ENCODE results near the gene CCDC15. TPM values are rescaled to one million over a fixed set of nuclear protein-coding genes. Genes with fewer than 3 reads are reported as not detected.
"Not testable (repeated sequence)": the region's sequence is repeated elsewhere in the genome, so short reads cannot be mapped to it uniquely, and the experiment has no call there.

The CCDC15 gene
- total RNA-seq, 4 donors from 2014 or later: 0.10 to 0.16 TPM; not detected in 2

DNA sequence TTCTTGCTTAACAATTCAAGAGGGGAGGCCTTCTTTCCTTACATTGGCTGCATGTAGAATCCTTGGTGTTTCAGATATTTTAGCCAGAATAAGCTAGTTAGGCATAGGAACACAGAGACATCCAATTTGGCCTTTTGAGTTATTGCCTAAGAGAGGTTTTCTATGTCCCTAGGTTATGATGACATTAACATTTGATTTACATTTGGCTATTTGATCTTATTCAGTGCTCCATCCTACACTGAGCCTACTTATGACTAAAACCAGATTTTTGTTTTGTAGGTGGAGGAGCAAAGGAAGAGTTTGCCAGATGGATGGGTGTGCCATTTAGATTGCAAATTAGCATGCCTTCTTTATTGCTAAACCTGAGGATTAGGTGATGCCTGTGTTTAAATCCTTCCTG lies 98.0 kb downstream of the CCDC15 start:
- no peaks in the 10 kb centered on the region for H3K27me3 ChIP-seq
- TF ChIP-seq POLR2A (IDR thresholded peaks at IDR 0.05): no peak
- TF ChIP-seq, protein P1, sequence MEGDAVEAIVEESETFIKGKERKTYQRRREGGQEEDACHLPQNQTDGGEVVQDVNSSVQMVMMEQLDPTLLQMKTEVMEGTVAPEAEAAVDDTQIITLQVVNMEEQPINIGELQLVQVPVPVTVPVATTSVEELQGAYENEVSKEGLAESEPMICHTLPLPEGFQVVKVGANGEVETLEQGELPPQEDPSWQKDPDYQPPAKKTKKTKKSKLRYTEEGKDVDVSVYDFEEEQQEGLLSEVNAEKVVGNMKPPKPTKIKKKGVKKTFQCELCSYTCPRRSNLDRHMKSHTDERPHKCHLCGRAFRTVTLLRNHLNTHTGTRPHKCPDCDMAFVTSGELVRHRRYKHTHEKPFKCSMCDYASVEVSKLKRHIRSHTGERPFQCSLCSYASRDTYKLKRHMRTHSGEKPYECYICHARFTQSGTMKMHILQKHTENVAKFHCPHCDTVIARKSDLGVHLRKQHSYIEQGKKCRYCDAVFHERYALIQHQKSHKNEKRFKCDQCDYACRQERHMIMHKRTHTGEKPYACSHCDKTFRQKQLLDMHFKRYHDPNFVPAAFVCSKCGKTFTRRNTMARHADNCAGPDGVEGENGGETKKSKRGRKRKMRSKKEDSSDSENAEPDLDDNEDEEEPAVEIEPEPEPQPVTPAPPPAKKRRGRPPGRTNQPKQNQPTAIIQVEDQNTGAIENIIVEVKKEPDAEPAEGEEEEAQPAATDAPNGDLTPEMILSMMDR (IDR thresholded peaks at IDR 0.05 in 4 of 5, conservative IDR thresholded peaks at IDR 0.05 in 1 of 5): no peak
- no peak for ATAC-seq
- H3K36me3 ChIP-seq: no peaks in the 10 kb centered on the region
- H3K9me3 ChIP-seq: no peaks in the 10 kb centered on the region
- DNase-seq: no peak
- in situ Hi-C loops (cut with MboI; ENCODE audit: low sequenced_read_pairs in 4 of 4) (no loop called here), intact Hi-C loops (cut with DNase I; ENCODE audit: low total_unique reads) (no loop called here)
- no peaks in the 10 kb centered on the region for H3K4me1 ChIP-seq
- H3K27ac ChIP-seq: no peak overlapping the region
- H3K4me3 ChIP-seq: no peak overlapping the region

DNA sequence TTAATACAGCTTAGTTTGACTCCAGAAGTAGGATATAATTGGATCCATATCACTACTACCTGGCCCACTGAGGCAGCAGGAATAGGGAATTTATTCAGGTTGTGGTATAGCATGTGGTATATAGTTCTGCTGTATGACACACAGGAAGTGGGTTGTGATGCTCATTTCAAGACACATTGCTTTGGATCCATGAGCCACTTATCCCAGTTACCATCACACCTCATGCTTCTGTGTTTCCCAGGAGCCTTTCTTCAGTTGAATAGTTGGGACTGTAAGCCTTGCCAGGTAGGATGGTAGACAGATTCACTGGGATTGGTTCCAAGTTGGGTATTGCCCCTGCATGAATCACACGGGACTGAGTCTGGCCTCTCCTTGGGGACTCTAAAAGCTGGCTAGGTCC lies 99.2 kb downstream of the CCDC15 start:
- Histone ChIP-seq H3K4me3 (no peak overlapping the region), H3K27me3 (no peaks in the 10 kb centered on the region), H3K9me3 (no peaks in the 10 kb centered on the region), H3K4me1 (no peaks in the 10 kb centered on the region), H3K27ac (no peak overlapping the region), H3K36me3 (no peaks in the 10 kb centered on the region)
- DNase-seq (no peak), ATAC-seq (no peak)
- in situ Hi-C loops (cut with MboI; ENCODE audit: low sequenced_read_pairs in 4 of 4) (no loop called here), intact Hi-C loops (cut with DNase I; ENCODE audit: low total_unique reads) (no loop called here)
- TF ChIP-seq, protein P1 (IDR thresholded peaks at IDR 0.05 in 4 of 5, conservative IDR thresholded peaks at IDR 0.05 in 1 of 5): no peak
- TF ChIP-seq POLR2A (IDR thresholded peaks at IDR 0.05): no peak

DNA sequence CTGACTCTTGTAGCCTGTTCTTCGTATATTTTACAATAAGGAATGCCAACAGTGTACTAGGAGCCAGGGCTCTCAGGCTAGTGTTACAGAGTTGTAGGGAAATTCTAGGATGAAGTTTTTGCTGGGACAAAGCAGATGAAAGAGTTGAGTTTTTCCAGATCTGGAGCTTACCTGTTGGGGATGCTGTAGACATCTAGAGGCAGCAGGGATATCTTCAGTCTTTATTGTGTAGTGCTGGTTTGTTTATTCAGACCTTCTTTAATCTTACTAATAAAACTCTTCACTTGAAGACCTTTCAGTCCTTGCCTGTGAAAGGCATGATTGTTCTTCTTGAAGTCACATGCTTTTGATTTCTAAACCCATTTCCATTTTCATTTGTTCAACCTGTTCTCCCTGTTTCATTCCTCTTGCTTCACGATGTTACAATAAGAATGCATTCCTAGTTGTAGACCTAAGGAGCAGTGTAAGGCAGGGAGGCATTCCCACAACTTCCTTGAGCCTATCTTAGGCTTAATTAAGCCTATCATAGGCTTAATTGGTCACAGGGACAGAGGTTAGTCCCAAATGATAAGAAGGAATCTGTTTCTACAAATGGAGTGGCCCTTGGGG lies 101.2 kb downstream of the CCDC15 start:
- no peak for TF ChIP-seq POLR2A (IDR thresholded peaks at IDR 0.05)
- TF ChIP-seq, protein P1 (IDR thresholded peaks at IDR 0.05 in 4 of 5, conservative IDR thresholded peaks at IDR 0.05 in 1 of 5): no peak

DNA sequence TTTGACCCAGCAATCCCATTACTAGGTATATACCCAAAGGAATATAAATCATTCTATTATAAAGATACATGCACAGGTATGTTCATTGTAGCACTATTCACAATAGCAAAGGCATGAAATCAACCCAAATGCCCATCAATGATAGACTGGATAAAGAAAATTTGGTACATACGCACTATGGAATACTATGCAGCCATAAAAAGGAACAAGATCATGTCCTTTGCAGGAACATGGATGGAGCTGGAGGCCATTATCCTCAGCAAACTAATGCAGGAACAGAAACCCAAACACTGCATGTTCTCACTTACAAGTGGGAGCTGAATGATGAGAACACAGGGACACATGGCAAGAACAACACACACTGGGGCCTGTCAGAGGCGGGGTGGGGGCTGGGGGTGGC lies 102.1 kb downstream of the CCDC15 start:
- H3K27me3 ChIP-seq; H3K4me1 ChIP-seq; H3K27ac ChIP-seq; H3K4me3 ChIP-seq; H3K36me3 ChIP-seq; H3K9me3 ChIP-seq; in situ Hi-C loops (cut with MboI; ENCODE audit: low sequenced_read_pairs in 4 of 4); intact Hi-C loops (cut with DNase I; ENCODE audit: low total_unique reads); ATAC-seq; DNase-seq: not testable (repeated sequence)

More for the DNA sequence above, 101.2 kb downstream of the CCDC15 start:
- Histone ChIP-seq H3K36me3 (no peaks in the 10 kb centered on the region), H3K4me3 (no peak overlapping the region), H3K27ac (no peak overlapping the region), H3K9me3 (no peaks in the 10 kb centered on the region), H3K4me1 (no peaks in the 10 kb centered on the region), H3K27me3 (no peaks in the 10 kb centered on the region)
- DNase-seq: no peak
- intact Hi-C loops (cut with DNase I; ENCODE audit: low total_unique reads): no loop called here
- in situ Hi-C loops (cut with MboI; ENCODE audit: low sequenced_read_pairs in 4 of 4): no loop called here
- ATAC-seq: no peak

DNA sequence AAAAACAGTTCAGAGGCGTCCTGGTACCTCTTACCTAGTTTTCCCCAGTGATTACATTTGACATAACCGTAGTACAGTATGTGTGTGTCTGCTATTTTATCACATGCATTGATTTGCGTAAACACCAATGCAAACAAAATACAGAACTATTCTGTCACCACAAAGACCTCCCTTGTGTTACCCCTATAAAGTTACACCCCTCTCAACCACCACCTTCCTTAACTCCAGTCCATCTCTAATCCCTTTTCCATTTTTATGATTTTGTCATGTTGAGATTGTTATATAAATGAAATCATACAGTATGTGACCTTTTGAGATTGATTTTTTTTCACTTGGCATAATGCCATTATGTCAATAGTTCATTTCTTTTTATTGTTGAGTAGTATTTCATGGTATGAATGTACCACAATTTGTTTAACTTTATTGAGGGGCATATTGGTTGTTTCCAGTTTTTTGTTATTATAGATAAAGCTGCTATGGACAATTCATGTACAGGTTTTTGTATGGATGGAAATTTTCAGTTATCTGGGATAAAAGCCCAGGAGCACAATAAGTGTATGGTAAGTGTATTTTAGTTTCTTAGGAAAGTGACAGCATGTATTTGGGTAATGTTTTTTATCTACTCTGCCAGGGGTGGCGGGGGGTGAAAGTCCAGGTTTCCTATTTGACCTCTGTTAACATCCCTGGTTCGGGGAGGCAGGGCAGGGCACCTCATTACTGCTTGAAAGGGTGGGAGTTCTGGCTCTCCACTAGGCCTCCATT lies 103.1 kb downstream of the CCDC15 start:
- DNase-seq (no peak), ATAC-seq (no peak)
- Histone ChIP-seq H3K4me1 (no peaks in the 10 kb centered on the region), H3K36me3 (no peaks in the 10 kb centered on the region), H3K9me3 (no peaks in the 10 kb centered on the region), H3K4me3 (no peak overlapping the region), H3K27me3 (no peaks in the 10 kb centered on the region), H3K27ac (no peak overlapping the region)
- intact Hi-C loops (cut with DNase I; ENCODE audit: low total_unique reads) (no loop called here), in situ Hi-C loops (cut with MboI; ENCODE audit: low sequenced_read_pairs in 4 of 4) (no loop called here)
- TF ChIP-seq, protein P1 (IDR thresholded peaks at IDR 0.05 in 4 of 5, conservative IDR thresholded peaks at IDR 0.05 in 1 of 5): no peak
- no peak for TF ChIP-seq POLR2A (IDR thresholded peaks at IDR 0.05)
